Sigmoid colon (tissue), 7 donors: Measurements from ENCODE around the gene UBTD1. TPM values are rescaled to one million over a fixed set of nuclear protein-coding genes. Genes with fewer than 3 reads are reported as not detected.

Experiments used
- DNase-seq: peaks from one replicate; pipeline ENCODE4 v3.0.0-alpha.2; 2019
- H3K27ac ChIP-seq, 4 donors: fragments of 200-600 bp; sonication (generic); one replicate each; pipeline ENCODE4 v1.5.1; 2016 to 2019; ENCODE audit warnings: mild to moderate bottlenecking in 1 of 4
- H3K27me3 ChIP-seq, 3 donors: fragments of 200-600 bp; sonication (generic); one replicate each; pipeline ENCODE4 v1.5.1; 2019; ENCODE audit warnings: mild to moderate bottlenecking in 1 of 3
- H3K36me3 ChIP-seq, 4 donors: fragments of 200-600 bp; sonication (generic); one replicate each; pipeline ENCODE4 v1.5.1; 2016 to 2019
- H3K4me1 ChIP-seq, 4 donors: fragments of 200-600 bp; sonication (generic); one replicate each; pipeline ENCODE4 v1.5.1; 2017 to 2019
- H3K4me3 ChIP-seq, 4 donors: fragments of 200-600 bp; sonication (generic); one replicate each; pipeline ENCODE4 v1.5.1; 2017 to 2019; ENCODE audit warnings: mild to moderate bottlenecking in 2 of 4, moderate library complexity in 1 of 4
- H3K9me3 ChIP-seq, 4 donors: fragments of 200-600 bp in 3 of 4; sonication (generic) in 3 of 4; one replicate each; pipeline versions ENCODE4 v1.5.1 to v1.6.1; 2013 to 2019
- EP300 ChIP-seq, 4 donors: sonication (generic); formaldehyde crosslinking; IDR thresholded peaks; one replicate each; pipeline ENCODE4 v1.6.1; 2017; ENCODE audit warnings: antibody characterized with exemption in 4 of 4
- POLR2A ChIP-seq, 2 donors: fragments of 450-650 bp; IDR thresholded peaks; one replicate each; pipeline ENCODE4 v1.6.1; 2016; ENCODE audit warnings: antibody characterized with exemption in 2 of 2, mild to moderate bottlenecking in 2 of 2, moderate library complexity in 2 of 2
- POLR2AphosphoS5 ChIP-seq, 4 donors: sonication (generic); formaldehyde crosslinking; IDR thresholded peaks; one replicate each; pipeline ENCODE4 v1.6.1; 2017; ENCODE audit warnings: antibody characterized with exemption in 4 of 4
- WGBS, 2 donors: extraction: QIAGEN DNeasy Blood & Tissue Kit; methylation state at CpG; one replicate each; pipeline ENCODE4 v1.1.7; 2013; 5-methylcytosine and 5-hydroxymethylcytosine counted together
- intact Hi-C: fragments of 100-400 bp; cut with DNase I; formaldehyde crosslinking; loops from one replicate; pipeline ENCODE4 v1.15.1; 2023
- polyA plus RNA-seq, 3 donors: library from polyadenylated mRNA; stranded (reverse); fragments of 200-250 nt; gene quantifications; one replicate each; pipeline ENCODE4 v1.2.3, GENCODE V29; 2013
- total RNA-seq, 4 donors: library from RNA; depleted of rRNA; stranded (reverse); fragments of >200 nt; gene quantifications; one replicate each; pipeline ENCODE4 v1.1.0, GENCODE V29; 2016
- TF ChIP-seq, protein P1 (sequence below), 4 experiments: fragments of 450-650 bp in 3 of 4; fragments of 200-600 bp in 1 of 4; IDR thresholded peaks; one replicate each; pipeline ENCODE4 v1.5.1; 2016 to 2019; ENCODE audit warnings: antibody characterized with exemption in 4 of 4, mild to moderate bottlenecking in 3 of 4, moderate library complexity in 2 of 4
- donor health status: healthy with polysubstance abuse.
- donor health status: Bipolar disorder and iron deficiency.
- donor health status: healthy.

UBTD1 gene
- total and polyA plus RNA-seq, 7 donors: 2.3 to 7.9 (median 5.9) TPM

DNA sequence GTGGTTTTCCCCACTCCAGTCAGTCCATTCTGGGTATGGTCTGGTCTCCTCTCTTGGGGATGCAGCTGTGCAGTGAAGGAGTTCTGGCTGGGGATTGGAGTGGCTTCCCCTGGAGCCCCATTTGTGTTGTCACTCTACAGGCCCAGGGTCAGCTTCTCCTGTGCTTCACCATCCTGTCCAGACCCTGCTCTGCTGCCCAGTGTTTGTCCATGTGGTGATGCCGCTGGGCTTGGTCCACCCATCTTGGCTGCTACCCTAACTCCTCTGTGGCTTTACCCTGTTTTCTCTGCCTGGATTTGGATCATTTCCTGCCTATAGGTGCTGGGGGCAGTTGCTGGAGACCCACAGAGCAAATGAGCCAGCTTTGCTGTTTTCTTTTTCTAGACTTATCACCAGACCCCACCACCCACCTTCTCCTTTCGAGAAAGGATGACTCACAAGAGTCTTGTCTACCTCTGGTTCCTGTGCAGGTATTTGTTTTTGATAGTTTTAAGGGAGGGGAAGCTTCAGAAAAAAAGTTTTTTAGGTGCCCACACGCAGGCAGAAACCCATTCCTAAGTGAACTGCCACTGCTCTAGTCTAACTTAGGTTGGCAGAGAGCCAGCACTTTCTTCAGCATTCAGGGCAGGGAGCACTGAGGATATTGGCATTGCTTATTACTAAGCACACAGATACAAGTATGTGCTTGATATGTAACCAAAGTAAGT, 44.2 kb upstream of the UBTD1 start:
- TF ChIP-seq EP300 (IDR thresholded peaks at IDR 0.05): no peak
- TF ChIP-seq, protein P1, sequence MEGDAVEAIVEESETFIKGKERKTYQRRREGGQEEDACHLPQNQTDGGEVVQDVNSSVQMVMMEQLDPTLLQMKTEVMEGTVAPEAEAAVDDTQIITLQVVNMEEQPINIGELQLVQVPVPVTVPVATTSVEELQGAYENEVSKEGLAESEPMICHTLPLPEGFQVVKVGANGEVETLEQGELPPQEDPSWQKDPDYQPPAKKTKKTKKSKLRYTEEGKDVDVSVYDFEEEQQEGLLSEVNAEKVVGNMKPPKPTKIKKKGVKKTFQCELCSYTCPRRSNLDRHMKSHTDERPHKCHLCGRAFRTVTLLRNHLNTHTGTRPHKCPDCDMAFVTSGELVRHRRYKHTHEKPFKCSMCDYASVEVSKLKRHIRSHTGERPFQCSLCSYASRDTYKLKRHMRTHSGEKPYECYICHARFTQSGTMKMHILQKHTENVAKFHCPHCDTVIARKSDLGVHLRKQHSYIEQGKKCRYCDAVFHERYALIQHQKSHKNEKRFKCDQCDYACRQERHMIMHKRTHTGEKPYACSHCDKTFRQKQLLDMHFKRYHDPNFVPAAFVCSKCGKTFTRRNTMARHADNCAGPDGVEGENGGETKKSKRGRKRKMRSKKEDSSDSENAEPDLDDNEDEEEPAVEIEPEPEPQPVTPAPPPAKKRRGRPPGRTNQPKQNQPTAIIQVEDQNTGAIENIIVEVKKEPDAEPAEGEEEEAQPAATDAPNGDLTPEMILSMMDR (IDR thresholded peaks at IDR 0.05): no peak
- no peak for TF ChIP-seq POLR2A (IDR thresholded peaks at IDR 0.05)
- no peak for TF ChIP-seq POLR2AphosphoS5 (IDR thresholded peaks at IDR 0.05)
- Histone ChIP-seq H3K27me3 (no peaks in the 10 kb centered on the region), H3K27ac (no peak overlapping the region), H3K9me3 (no peaks in the 10 kb centered on the region), H3K4me1 (peaks cover 0 to 9% (median 5%) of the 10 kb centered on the region in 4 donors), H3K4me3 (no peak overlapping the region), H3K36me3 (peaks cover 17 to 78% (median 37%) of the 10 kb centered on the region in 4 donors)
- 74 to 76% methylated on average over 3 of the region's 3 CpGs for WGBS, 2 donors
- no peak for DNase-seq
- intact Hi-C loops: no loop called here

GRCh38 chr10:97456034-97456685, 42.6 kb upstream of the UBTD1 start:
- H3K4me3 ChIP-seq: no peak overlapping the region
- H3K27ac ChIP-seq: no peak overlapping the region
- H3K36me3 ChIP-seq: peaks cover 29 to 92% (median 51%) of the 10 kb centered on the region in 4 donors
- intact Hi-C loops: no loop called here
- 66 to 75% methylated on average over 5 of the region's 5 CpGs for WGBS, 2 donors
- peaks cover 0 to 9% (median 5%) of the 10 kb centered on the region in 4 donors for H3K4me1 ChIP-seq
- TF ChIP-seq POLR2AphosphoS5 (IDR thresholded peaks at IDR 0.05) (no peak), POLR2A (IDR thresholded peaks at IDR 0.05) (no peak), EP300 (IDR thresholded peaks at IDR 0.05) (no peak)
- TF ChIP-seq, protein P1 (IDR thresholded peaks at IDR 0.05): no peak
- DNase-seq: no peak
- no peaks in the 10 kb centered on the region for H3K9me3 ChIP-seq
- H3K27me3 ChIP-seq: no peaks in the 10 kb centered on the region

- H3K27me3 ChIP-seq: no peaks in the 10 kb centered on the region
- H3K9me3 ChIP-seq: no peaks in the 10 kb centered on the region
- H3K4me3 ChIP-seq: no peak overlapping the region
- TF ChIP-seq POLR2A (IDR thresholded peaks at IDR 0.05) (no peak), EP300 (IDR thresholded peaks at IDR 0.05) (no peak), POLR2AphosphoS5 (IDR thresholded peaks at IDR 0.05) (no peak)
- TF ChIP-seq, protein P1 (IDR thresholded peaks at IDR 0.05): no peak
- intact Hi-C loops: no loop called here
- peaks cover 34 to 92% (median 56%) of the 10 kb centered on the region in 4 donors for H3K36me3 ChIP-seq
- WGBS, 2 donors: 75 to 85% methylated on average over 3 of the region's 3 CpGs
- DNase-seq: no peak
- no peak overlapping the region for H3K27ac ChIP-seq
- peaks cover 0 to 9% (median 5%) of the 10 kb centered on the region in 4 donors for H3K4me1 ChIP-seq
Observed at GRCh38 chr10:97456686-97457065, 42.0 kb upstream of the UBTD1 start.

GRCh38 chr10:97459111-97459510, 39.6 kb upstream of the UBTD1 start:
- no peaks in the 10 kb centered on the region for H3K9me3 ChIP-seq
- DNase-seq: no peak
- peaks cover 41 to 94% (median 67%) of the 10 kb centered on the region in 4 donors for H3K36me3 ChIP-seq
- intact Hi-C loops: no loop called here
- no peaks in the 10 kb centered on the region for H3K27me3 ChIP-seq
- H3K4me3 ChIP-seq: no peak overlapping the region
- peaks cover 0 to 9% (median 5%) of the 10 kb centered on the region in 4 donors for H3K4me1 ChIP-seq
- H3K27ac ChIP-seq: no peak overlapping the region
- 93 to 95% methylated on average over 7 of the region's 7 CpGs for WGBS, 2 donors
- TF ChIP-seq, protein P1 (IDR thresholded peaks at IDR 0.05): no peak
- TF ChIP-seq EP300 (IDR thresholded peaks at IDR 0.05): no peak
- TF ChIP-seq POLR2AphosphoS5 (IDR thresholded peaks at IDR 0.05): no peak
- no peak for TF ChIP-seq POLR2A (IDR thresholded peaks at IDR 0.05)
